MM.1S (cell line): ENCODE measurements around the gene PISD.

Source experiments
- DNase-seq: peaks from one replicate; pipeline ENCODE4 v3.0.0-alpha.2; 2015
- H2AFZ ChIP-seq: fragments of 300-600 bp; sonication (generic); 2 replicates; pipeline ENCODE4 v1.6.0; 2016; ENCODE audit warnings: antibody characterized with exemption, low read length
- H3F3A ChIP-seq: fragments of 300-600 bp; sonication (generic); 2 replicates; pipeline ENCODE4 v1.6.1; 2016; ENCODE audit warnings: mild to moderate bottlenecking, antibody characterized with exemption, low read length, moderate library complexity, mixed read lengths; ENCODE audit not compliant: insufficient read depth
- H3K27ac ChIP-seq: fragments of 300-600 bp; sonication (generic); 2 replicates; pipeline ENCODE4 v1.5.1; 2016; ENCODE audit warnings: mild to moderate bottlenecking, low read length
- H3K27me3 ChIP-seq: fragments of 300-600 bp; sonication (generic); replicated peaks from 2 replicates; pipeline ENCODE4 v1.6.0; 2016; ENCODE audit warnings: low read length; ENCODE audit not compliant: insufficient read depth
- H3K36me3 ChIP-seq: fragments of 300-600 bp; sonication (generic); replicated peaks from 2 replicates; pipeline ENCODE4 v1.6.1; 2016; ENCODE audit warnings: mild to moderate bottlenecking, low read length, mixed read lengths; ENCODE audit not compliant: insufficient read depth
- H3K4me1 ChIP-seq: fragments of 300-600 bp; sonication (generic); 2 replicates; pipeline ENCODE4 v1.6.1; 2016; ENCODE audit warnings: low read length, mixed read lengths
- H3K4me2 ChIP-seq: fragments of 300-600 bp; sonication (generic); 2 replicates; pipeline ENCODE4 v1.6.0; 2016; ENCODE audit warnings: low read depth, low read length
- H3K4me3 ChIP-seq: fragments of 300-600 bp; sonication (generic); 2 replicates; pipeline ENCODE4 v1.5.1; 2016; ENCODE audit warnings: low read length, mixed read lengths
- H3K79me2 ChIP-seq: fragments of 300-600 bp; sonication (generic); 2 replicates; pipeline ENCODE4 v1.6.1; 2016; ENCODE audit warnings: mixed run types, low read length, mixed read lengths
- H3K9ac ChIP-seq: fragments of 300-600 bp; sonication (generic); 2 replicates; pipeline ENCODE4 v1.6.1; 2016; ENCODE audit warnings: low read length, mixed read lengths
- H3K9me2 ChIP-seq: fragments of 300-600 bp; sonication (generic); replicated peaks from 2 replicates; pipeline ENCODE4 v1.6.1; 2016; ENCODE audit warnings: mild to moderate bottlenecking, low read length, mixed read lengths; ENCODE audit not compliant: insufficient read depth
- H3K9me3 ChIP-seq: fragments of 300-600 bp; sonication (generic); replicated peaks from 2 replicates; pipeline ENCODE4 v1.6.1; 2016; ENCODE audit warnings: mild to moderate bottlenecking, low read length, mixed read lengths; ENCODE audit not compliant: insufficient read depth
- H4K20me1 ChIP-seq: fragments of 300-600 bp; sonication (generic); 2 replicates; pipeline ENCODE4 v1.6.1; 2016; ENCODE audit warnings: mild to moderate bottlenecking, low read length, moderate library complexity, mixed read lengths; ENCODE audit not compliant: insufficient read depth
- EZH2 ChIP-seq: fragments of 300-600 bp; sonication (generic); optimal IDR thresholded peaks from 2 replicates; pipeline ENCODE3; 2017; ENCODE audit warnings: low read depth, mild to moderate bottlenecking, antibody characterized with exemption, low read length, mixed read lengths
- EZH2phosphoT487 ChIP-seq: fragments of 300-600 bp; sonication (generic); IDR thresholded peaks from 2 replicates; pipeline ENCODE4 v1.6.1; 2018; ENCODE audit warnings: antibody characterized with exemption, low read length
- TF ChIP-seq, protein P1 (sequence below): fragments of 300-600 bp; sonication (generic); IDR thresholded peaks from 2 replicates; pipeline ENCODE4 v1.5.1; 2016; ENCODE audit warnings: antibody characterized with exemption, low read length, mixed read lengths

The PISD gene

DNA sequence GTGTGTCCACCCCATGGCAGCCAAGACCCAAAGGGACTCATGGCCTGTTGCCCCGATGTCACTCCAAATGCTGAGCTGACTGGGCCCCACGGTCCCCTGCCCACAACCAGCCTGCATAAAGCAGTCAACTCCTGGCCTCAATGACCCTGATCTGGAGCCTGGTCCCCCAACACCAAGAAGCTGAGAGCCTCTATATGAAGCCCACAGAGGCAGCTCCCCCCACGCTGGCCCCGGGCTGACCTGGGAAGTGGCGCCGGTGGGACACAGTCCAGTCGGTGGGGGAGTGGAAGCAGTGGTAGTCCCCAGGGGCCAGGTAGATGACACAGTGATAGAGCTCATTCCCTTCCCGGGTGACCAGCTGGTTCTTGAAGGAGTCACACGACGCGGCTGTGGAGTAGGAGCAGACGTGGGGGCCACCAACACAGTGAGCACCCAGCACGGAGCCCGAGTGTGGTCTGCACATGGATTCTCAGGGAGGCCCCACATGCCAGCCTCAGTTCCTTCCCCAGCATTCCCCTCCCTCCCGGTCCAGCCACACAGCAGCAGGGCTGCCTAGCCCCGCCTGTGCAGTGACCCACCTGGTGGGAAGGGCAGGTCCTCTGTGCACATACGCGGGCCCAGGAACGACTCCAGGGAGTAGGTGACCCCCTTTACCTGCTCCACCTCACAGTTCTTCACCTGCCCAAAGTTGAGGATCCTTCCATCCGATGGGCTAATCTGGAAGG, 41.1 kb downstream of the PISD start:
- H3K27me3 ChIP-seq: no peaks in the 10 kb centered on the region
- H3K4me3 ChIP-seq: no peak overlapping the region
- DNase-seq: no peak
- no peak overlapping the region for H3K4me2 ChIP-seq
- no peak overlapping the region for H2AFZ ChIP-seq
- H3K9me2 ChIP-seq: no peaks in the 10 kb centered on the region
- H3K9me3 ChIP-seq: no peaks in the 10 kb centered on the region
- H3K79me2 ChIP-seq: peaks cover 44% of the 10 kb centered on the region
- TF ChIP-seq EZH2phosphoT487 (no peak), EZH2 (no peak)
- TF ChIP-seq, protein P1, sequence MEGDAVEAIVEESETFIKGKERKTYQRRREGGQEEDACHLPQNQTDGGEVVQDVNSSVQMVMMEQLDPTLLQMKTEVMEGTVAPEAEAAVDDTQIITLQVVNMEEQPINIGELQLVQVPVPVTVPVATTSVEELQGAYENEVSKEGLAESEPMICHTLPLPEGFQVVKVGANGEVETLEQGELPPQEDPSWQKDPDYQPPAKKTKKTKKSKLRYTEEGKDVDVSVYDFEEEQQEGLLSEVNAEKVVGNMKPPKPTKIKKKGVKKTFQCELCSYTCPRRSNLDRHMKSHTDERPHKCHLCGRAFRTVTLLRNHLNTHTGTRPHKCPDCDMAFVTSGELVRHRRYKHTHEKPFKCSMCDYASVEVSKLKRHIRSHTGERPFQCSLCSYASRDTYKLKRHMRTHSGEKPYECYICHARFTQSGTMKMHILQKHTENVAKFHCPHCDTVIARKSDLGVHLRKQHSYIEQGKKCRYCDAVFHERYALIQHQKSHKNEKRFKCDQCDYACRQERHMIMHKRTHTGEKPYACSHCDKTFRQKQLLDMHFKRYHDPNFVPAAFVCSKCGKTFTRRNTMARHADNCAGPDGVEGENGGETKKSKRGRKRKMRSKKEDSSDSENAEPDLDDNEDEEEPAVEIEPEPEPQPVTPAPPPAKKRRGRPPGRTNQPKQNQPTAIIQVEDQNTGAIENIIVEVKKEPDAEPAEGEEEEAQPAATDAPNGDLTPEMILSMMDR: no peak
- H3K36me3 ChIP-seq: no peaks in the 10 kb centered on the region
- no peak overlapping the region for H3K9ac ChIP-seq
- H3K27ac ChIP-seq: no peak overlapping the region
- 0 out of 2 replicates have a peak, but pooled peaks cover 5% of the 10 kb centered on the region for H3F3A ChIP-seq
- H4K20me1 ChIP-seq: no peaks in the 10 kb centered on the region; the same call in 1 of the 2 replicates
- peaks cover 12% of the 10 kb centered on the region for H3K4me1 ChIP-seq

DNA sequence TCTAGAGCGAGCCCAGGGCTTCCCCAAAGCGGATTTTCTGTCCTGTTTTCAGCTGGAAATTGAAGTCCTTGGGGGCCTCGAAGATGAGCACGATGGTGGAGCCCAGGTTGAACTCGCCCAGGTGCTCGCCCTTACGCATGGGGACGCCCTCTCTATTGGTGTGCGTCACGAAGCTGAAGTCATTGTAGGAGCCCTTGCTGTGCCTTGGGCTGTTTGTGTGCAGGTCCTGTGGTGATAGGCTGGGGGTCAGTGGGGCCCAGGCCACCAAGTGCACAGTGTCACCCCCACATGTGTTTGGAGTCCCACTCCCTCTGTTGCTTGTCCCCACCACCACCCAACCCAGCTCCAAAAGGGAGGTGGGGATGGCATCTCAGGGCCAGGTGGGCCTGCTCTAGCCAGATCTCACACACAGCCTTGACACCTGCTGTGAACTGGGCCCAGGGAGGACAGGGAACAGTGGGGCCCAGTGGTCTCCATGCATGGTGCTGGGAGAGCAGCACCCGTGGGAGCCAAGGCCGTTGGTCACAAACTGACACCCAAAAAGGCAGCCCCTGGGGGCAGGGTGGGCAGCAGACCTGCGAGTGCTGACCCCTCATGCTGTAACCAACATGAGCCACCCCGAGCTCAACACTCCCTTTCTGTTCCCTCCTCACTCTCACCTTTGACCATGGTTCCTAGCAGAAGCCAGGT, 42.3 kb downstream of the PISD start:
- 0 out of 2 replicates have a peak, but pooled peaks cover 5% of the 10 kb centered on the region for H3F3A ChIP-seq
- peaks cover 19% of the 10 kb centered on the region for H3K4me1 ChIP-seq
- no peaks in the 10 kb centered on the region for H3K36me3 ChIP-seq
- H2AFZ ChIP-seq: no peak overlapping the region
- H3K27me3 ChIP-seq: no peaks in the 10 kb centered on the region
- peaks cover 32% of the 10 kb centered on the region for H3K79me2 ChIP-seq
- H3K9me3 ChIP-seq: no peaks in the 10 kb centered on the region
- H3K27ac ChIP-seq: no peak overlapping the region
- no peak for DNase-seq
- H3K4me2 ChIP-seq: no peak overlapping the region
- no peaks in the 10 kb centered on the region for H3K9me2 ChIP-seq
- H4K20me1 ChIP-seq: no peaks in the 10 kb centered on the region; the same call in 1 of the 2 replicates
- TF ChIP-seq, protein P1: no peak
- no peak for TF ChIP-seq EZH2phosphoT487
- TF ChIP-seq EZH2: no peak
- H3K9ac ChIP-seq: no peak overlapping the region
- H3K4me3 ChIP-seq: no peak overlapping the region

DNA sequence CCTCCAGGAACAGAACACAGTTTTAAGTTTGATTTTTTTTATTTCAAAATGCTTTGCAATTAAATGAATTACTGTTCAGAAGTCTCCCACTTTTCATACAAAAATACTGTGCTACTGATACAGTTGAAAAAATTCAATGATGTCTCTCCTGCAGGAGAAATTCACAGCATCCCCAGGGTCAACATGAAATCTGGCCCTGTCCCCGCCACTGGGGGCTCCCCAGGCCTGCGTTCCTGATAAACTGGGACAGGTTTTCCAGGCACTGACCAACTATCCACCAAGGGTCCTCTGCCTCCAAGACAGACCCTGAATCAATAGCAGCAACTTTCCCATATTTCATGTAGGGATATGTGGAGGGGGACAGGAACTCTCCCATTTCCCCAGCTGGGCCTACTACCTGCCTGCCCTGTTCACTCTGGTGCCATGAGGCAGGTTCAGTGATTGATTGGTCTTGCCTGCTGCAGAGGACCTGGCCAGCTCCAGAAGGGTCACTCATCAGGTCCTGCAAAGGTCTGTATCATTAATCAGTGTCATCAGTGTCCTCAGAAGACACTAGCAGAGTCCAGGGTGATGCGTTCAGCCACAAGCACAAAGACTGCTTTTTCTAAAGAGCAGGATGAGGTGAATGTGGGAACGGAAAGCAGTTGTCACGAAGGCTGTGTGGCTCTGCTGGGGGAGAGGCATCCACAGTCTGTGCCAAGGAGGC, 43.4 kb downstream of the PISD start:
- no peak overlapping the region for H3K27ac ChIP-seq
- H3K9ac ChIP-seq: no peak overlapping the region
- no peak overlapping the region for H3K4me2 ChIP-seq
- H3K27me3 ChIP-seq: no peaks in the 10 kb centered on the region
- peaks cover 22% of the 10 kb centered on the region for H3K79me2 ChIP-seq
- no peaks in the 10 kb centered on the region for H3K9me2 ChIP-seq
- no peak overlapping the region for H2AFZ ChIP-seq
- no peak for DNase-seq
- no peaks in the 10 kb centered on the region for H3K9me3 ChIP-seq
- H3K4me1 ChIP-seq: peaks cover 19% of the 10 kb centered on the region
- no peaks in the 10 kb centered on the region for H3K36me3 ChIP-seq
- no peak overlapping the region for H3K4me3 ChIP-seq
- TF ChIP-seq, protein P1: no peak
- TF ChIP-seq EZH2phosphoT487 (no peak), EZH2 (no peak)
- no peaks in the 10 kb centered on the region; the same call in 1 of the 2 replicates for H4K20me1 ChIP-seq
- 0 out of 2 replicates have a peak, but pooled peaks cover 5% of the 10 kb centered on the region for H3F3A ChIP-seq
